ENCODE results near the gene IFFO2. TPM values are rescaled to one million over a fixed set of nuclear protein-coding genes. Genes with fewer than 3 reads are reported as not detected.

IFFO2 gene
- total and polyA plus RNA-seq, 4 donors, result 6.6 to 19.7 (median 13.5) TPM

GRCh38 chr1:18866846-18867245, 89.6 kb downstream of the IFFO2 start:
- H3K27ac ChIP-seq (ENCODE audit: low read depth, low read length), result no peak overlapping the region
- no peak overlapping the region for H3K4me3 ChIP-seq (ENCODE audit: low read depth, low read length)
- peaks cover 10% of the 10 kb centered on the region for H3K4me1 ChIP-seq (ENCODE audit: control insufficient read depth, insufficient read depth, low read length)
- WGBS (ENCODE audit: insufficient coverage), result 92% methylated on average over 3 of the region's 3 CpGs
- H3K9me3 ChIP-seq (ENCODE audit: control insufficient read depth, insufficient read depth, low read length), result no peaks in the 10 kb centered on the region
- no peaks in the 10 kb centered on the region for H3K27me3 ChIP-seq (ENCODE audit: control insufficient read depth, insufficient read depth, low read length)
- peaks cover 5% of the 10 kb centered on the region for H3K36me3 ChIP-seq (ENCODE audit: control insufficient read depth, insufficient read depth, low read length)
- no peak for DNase-seq (ENCODE audit: low read depth in 4 of 6, low spot score in 6 of 6)

DNA sequence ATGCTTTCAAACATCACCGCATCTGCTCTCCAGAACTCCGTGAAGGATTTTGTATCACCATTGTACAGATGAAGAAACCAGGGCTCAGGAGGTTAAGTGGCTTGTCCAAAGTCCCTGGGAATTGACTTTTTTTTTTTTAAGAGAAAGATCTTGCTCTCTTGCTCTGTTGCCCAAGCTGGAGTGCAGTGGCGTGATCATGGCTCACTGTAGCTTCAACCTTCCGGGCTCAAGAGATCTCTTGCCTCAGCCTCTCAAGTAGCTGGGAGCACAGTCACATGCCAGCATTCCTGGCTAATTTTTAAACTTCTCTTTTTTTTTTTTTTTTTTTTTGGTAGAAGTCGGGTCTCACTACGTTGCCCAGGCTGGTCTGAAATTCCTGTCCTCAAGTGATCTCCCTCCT, 90.2 kb downstream of the IFFO2 start:
- H3K27me3 ChIP-seq (ENCODE audit: control insufficient read depth, insufficient read depth, low read length), result no peaks in the 10 kb centered on the region
- WGBS (ENCODE audit: insufficient coverage), result 81% methylated on average over 6 of the region's 6 CpGs
- H3K4me3 ChIP-seq (ENCODE audit: low read depth, low read length), result no peak overlapping the region
- peaks cover 10% of the 10 kb centered on the region for H3K4me1 ChIP-seq (ENCODE audit: control insufficient read depth, insufficient read depth, low read length)
- no peak overlapping the region for H3K27ac ChIP-seq (ENCODE audit: low read depth, low read length)
- no peaks in the 10 kb centered on the region for H3K9me3 ChIP-seq (ENCODE audit: control insufficient read depth, insufficient read depth, low read length)
- no peak for DNase-seq (ENCODE audit: low read depth in 4 of 6, low spot score in 6 of 6)
- H3K36me3 ChIP-seq (ENCODE audit: control insufficient read depth, insufficient read depth, low read length), result no peaks in the 10 kb centered on the region

GRCh38 chr1:18865176-18865575, 91.3 kb downstream of the IFFO2 start:
- H3K27me3 ChIP-seq (ENCODE audit: control insufficient read depth, insufficient read depth, low read length), result no peaks in the 10 kb centered on the region
- WGBS (ENCODE audit: insufficient coverage), result 78% methylated on average over 8 of the region's 9 CpGs
- H3K9me3 ChIP-seq (ENCODE audit: control insufficient read depth, insufficient read depth, low read length), result no peaks in the 10 kb centered on the region
- no peak for DNase-seq (ENCODE audit: low read depth in 4 of 6, low spot score in 6 of 6)
- no peak overlapping the region for H3K4me3 ChIP-seq (ENCODE audit: low read depth, low read length)
- no peaks in the 10 kb centered on the region for H3K36me3 ChIP-seq (ENCODE audit: control insufficient read depth, insufficient read depth, low read length)
- no peak overlapping the region for H3K27ac ChIP-seq (ENCODE audit: low read depth, low read length)
- peaks cover 10% of the 10 kb centered on the region for H3K4me1 ChIP-seq (ENCODE audit: control insufficient read depth, insufficient read depth, low read length)

DNA sequence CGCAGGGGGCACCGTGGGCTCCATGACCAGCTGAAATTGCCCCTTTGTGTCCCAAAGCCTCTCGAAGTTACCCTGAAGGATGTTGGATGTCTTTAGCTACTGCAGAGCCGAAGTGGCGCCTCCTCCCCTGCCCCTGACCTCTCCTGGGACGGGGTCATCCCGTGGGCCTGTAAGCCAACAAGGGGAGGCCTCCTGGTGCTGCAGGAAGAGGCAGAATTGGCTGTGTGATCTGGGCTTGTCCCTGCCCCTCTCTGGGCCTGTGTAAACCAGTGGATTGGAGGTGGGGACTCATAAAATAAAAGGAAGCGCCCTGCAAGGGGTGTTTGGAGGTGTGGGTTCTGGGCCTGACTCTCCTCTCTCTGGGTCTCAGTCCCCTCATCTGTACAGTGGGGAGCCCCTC, 94.9 kb downstream of the IFFO2 start:
- no peaks in the 10 kb centered on the region for H3K27me3 ChIP-seq (ENCODE audit: control insufficient read depth, insufficient read depth, low read length)
- H3K27ac ChIP-seq (ENCODE audit: low read depth, low read length), result no peak overlapping the region
- no peaks in the 10 kb centered on the region for H3K36me3 ChIP-seq (ENCODE audit: control insufficient read depth, insufficient read depth, low read length)
- no peaks in the 10 kb centered on the region for H3K4me1 ChIP-seq (ENCODE audit: control insufficient read depth, insufficient read depth, low read length)
- no peaks in the 10 kb centered on the region for H3K9me3 ChIP-seq (ENCODE audit: control insufficient read depth, insufficient read depth, low read length)
- H3K4me3 ChIP-seq (ENCODE audit: low read depth, low read length), result no peak overlapping the region
- WGBS (ENCODE audit: insufficient coverage), result 50% methylated on average over 8 of the region's 8 CpGs
- no peak for DNase-seq (ENCODE audit: low read depth in 4 of 6, low spot score in 6 of 6)

- no peak for DNase-seq (ENCODE audit: low read depth in 4 of 6, low spot score in 6 of 6)
- no peaks in the 10 kb centered on the region for H3K36me3 ChIP-seq (ENCODE audit: control insufficient read depth, insufficient read depth, low read length)
- no peaks in the 10 kb centered on the region for H3K9me3 ChIP-seq (ENCODE audit: control insufficient read depth, insufficient read depth, low read length)
- no peak overlapping the region for H3K27ac ChIP-seq (ENCODE audit: low read depth, low read length)
- H3K4me1 ChIP-seq (ENCODE audit: control insufficient read depth, insufficient read depth, low read length), result no peaks in the 10 kb centered on the region
- WGBS (ENCODE audit: insufficient coverage), result 93% methylated on average over 8 of the region's 9 CpGs
- H3K27me3 ChIP-seq (ENCODE audit: control insufficient read depth, insufficient read depth, low read length), result no peaks in the 10 kb centered on the region
- no peak overlapping the region for H3K4me3 ChIP-seq (ENCODE audit: low read depth, low read length)
Measured at GRCh38 chr1:18861082-18861481, 95.4 kb downstream of the IFFO2 start.

DNA sequence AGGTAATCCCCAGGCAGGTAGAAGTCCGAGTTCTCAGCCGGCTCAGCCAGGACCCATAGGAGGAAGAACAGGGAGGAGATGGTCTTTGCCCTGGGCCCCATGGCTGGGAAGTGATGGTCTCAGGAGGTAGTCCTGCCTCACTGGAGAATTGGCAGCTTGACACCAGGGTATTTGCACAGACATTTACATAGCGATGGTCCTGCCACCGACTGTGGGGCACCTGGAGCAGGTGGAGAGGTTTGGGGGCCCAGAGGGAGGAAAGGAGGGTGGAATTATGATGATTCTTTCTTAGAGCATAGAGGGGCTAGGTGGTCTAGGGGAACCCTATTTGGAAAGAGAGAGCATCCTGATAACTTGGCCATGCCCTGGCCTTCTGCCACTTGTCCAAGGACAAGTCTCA, 96.9 kb downstream of the IFFO2 start, which contains the start of gene TAS1R2:
TAS1R2 (minus strand) TSS at position 101 of the 400 bp plus-strand sequence; CDS start at position 101, 0 bp downstream.
- Histone ChIP-seq H3K4me3 (ENCODE audit: low read depth, low read length) (no peak within 1 kb of the TSS), H3K9me3 (ENCODE audit: control insufficient read depth, insufficient read depth, low read length) (no peaks in the 10 kb centered on the region), H3K27ac (ENCODE audit: low read depth, low read length) (no peak within 1 kb of the TSS), H3K36me3 (ENCODE audit: control insufficient read depth, insufficient read depth, low read length) (no peaks in the 10 kb centered on the region), H3K27me3 (ENCODE audit: control insufficient read depth, insufficient read depth, low read length) (no peaks in the 10 kb centered on the region), H3K4me1 (ENCODE audit: control insufficient read depth, insufficient read depth, low read length) (no peaks in the 10 kb centered on the region)
- no peak for DNase-seq (ENCODE audit: low read depth in 4 of 6, low spot score in 6 of 6)
- WGBS (ENCODE audit: insufficient coverage), result 65% methylated on average over 4 of the region's 4 CpGs

- H3K36me3 ChIP-seq (ENCODE audit: control insufficient read depth, insufficient read depth, low read length), result no peaks in the 10 kb centered on the region
- H3K4me1 ChIP-seq (ENCODE audit: control insufficient read depth, insufficient read depth, low read length), result no peaks in the 10 kb centered on the region
- WGBS (ENCODE audit: insufficient coverage), result 95% methylated on average over 7 of the region's 7 CpGs
- no peaks in the 10 kb centered on the region for H3K27me3 ChIP-seq (ENCODE audit: control insufficient read depth, insufficient read depth, low read length)
- no peak for DNase-seq (ENCODE audit: low read depth in 4 of 6, low spot score in 6 of 6)
- no peaks in the 10 kb centered on the region for H3K9me3 ChIP-seq (ENCODE audit: control insufficient read depth, insufficient read depth, low read length)
- no peak overlapping the region for H3K4me3 ChIP-seq (ENCODE audit: low read depth, low read length)
- H3K27ac ChIP-seq (ENCODE audit: low read depth, low read length), result no peak overlapping the region
Measured at GRCh38 chr1:18858070-18858688, 98.3 kb downstream of the IFFO2 start.

GRCh38 chr1:18856435-18856834, 100.0 kb downstream of the IFFO2 start:
- Histone ChIP-seq H3K4me1 (ENCODE audit: control insufficient read depth, insufficient read depth, low read length) (no peaks in the 10 kb centered on the region), H3K27me3 (ENCODE audit: control insufficient read depth, insufficient read depth, low read length) (no peaks in the 10 kb centered on the region), H3K27ac (ENCODE audit: low read depth, low read length) (no peak overlapping the region), H3K36me3 (ENCODE audit: control insufficient read depth, insufficient read depth, low read length) (no peaks in the 10 kb centered on the region), H3K9me3 (ENCODE audit: control insufficient read depth, insufficient read depth, low read length) (no peaks in the 10 kb centered on the region), H3K4me3 (ENCODE audit: low read depth, low read length) (no peak overlapping the region)
- WGBS (ENCODE audit: insufficient coverage), result no CpG with 5 or more reads among the region's 1 CpG
- no peak for DNase-seq (ENCODE audit: low read depth in 4 of 6, low spot score in 6 of 6)

GRCh38 chr1:18855573-18855972, 100.9 kb downstream of the IFFO2 start:
- Histone ChIP-seq H3K4me1 (ENCODE audit: control insufficient read depth, insufficient read depth, low read length) (no peaks in the 10 kb centered on the region), H3K4me3 (ENCODE audit: low read depth, low read length) (no peak overlapping the region)
- 84% methylated on average over 6 of the region's 6 CpGs for WGBS (ENCODE audit: insufficient coverage)

DNA sequence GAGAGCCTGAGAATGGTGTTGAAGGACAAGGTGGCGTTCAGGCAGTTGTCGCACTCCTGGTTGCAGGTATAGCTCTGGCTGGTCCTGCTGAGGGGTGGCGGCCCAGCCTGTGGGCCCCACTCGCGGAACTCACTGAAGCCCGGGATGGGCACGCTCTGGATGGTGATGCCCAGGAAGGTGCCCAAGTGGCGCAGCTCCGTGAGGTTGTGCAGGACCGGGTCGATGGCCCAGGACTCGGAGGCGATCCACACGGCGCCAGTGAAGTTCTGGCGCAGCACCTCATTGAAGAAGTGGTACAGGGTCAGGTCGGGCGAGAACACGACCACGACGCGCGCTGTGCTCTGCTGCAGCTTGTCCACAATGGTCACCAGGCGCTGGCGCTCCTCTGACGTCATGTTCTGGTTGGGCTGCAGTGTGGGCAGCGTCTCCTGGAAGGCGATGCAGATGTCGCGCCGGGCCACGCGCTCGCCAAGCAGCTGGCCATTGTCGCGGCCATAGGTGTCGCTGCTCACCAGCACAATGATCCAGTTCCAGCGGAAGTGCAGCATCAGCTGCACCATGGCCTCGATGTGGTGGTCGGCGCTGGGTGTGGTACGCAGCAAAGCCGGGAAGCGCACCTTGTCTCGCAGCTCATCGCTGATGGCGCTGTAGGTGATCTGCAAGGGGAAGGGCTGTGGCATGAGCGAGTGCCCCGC, 102.0 kb downstream of the IFFO2 start:
- whole genome bisulfite sequencing (ENCODE audit: insufficient coverage), result 84% methylated on average over 49 of the region's 49 CpGs
- Histone ChIP-seq H3K4me1 (ENCODE audit: control insufficient read depth, insufficient read depth, low read length) (peaks cover 1% of the 10 kb centered on the region), H3K27ac (ENCODE audit: low read depth, low read length) (no peak overlapping the region), H3K36me3 (ENCODE audit: control insufficient read depth, insufficient read depth, low read length) (no peaks in the 10 kb centered on the region), H3K4me3 (ENCODE audit: low read depth, low read length) (no peak overlapping the region), H3K9me3 (ENCODE audit: control insufficient read depth, insufficient read depth, low read length) (no peaks in the 10 kb centered on the region), H3K27me3 (ENCODE audit: control insufficient read depth, insufficient read depth, low read length) (no peaks in the 10 kb centered on the region)
- DNase-seq (ENCODE audit: low read depth in 4 of 6, low spot score in 6 of 6), result no peak

More at GRCh38 chr1:18855573-18855972, 100.9 kb downstream of the IFFO2 start:
- Histone ChIP-seq H3K36me3 (ENCODE audit: control insufficient read depth, insufficient read depth, low read length) (no peaks in the 10 kb centered on the region), H3K27ac (ENCODE audit: low read depth, low read length) (no peak overlapping the region), H3K27me3 (ENCODE audit: control insufficient read depth, insufficient read depth, low read length) (no peaks in the 10 kb centered on the region), H3K9me3 (ENCODE audit: control insufficient read depth, insufficient read depth, low read length) (no peaks in the 10 kb centered on the region)
- no peak for DNase-seq (ENCODE audit: low read depth in 4 of 6, low spot score in 6 of 6)
